ENCODE measurements around the gene TNXB.
"Not testable (repeated sequence)": the region's sequence is repeated elsewhere in the genome, so short reads cannot be mapped to it uniquely, and the experiment has no call there.

TNXB gene

DNA sequence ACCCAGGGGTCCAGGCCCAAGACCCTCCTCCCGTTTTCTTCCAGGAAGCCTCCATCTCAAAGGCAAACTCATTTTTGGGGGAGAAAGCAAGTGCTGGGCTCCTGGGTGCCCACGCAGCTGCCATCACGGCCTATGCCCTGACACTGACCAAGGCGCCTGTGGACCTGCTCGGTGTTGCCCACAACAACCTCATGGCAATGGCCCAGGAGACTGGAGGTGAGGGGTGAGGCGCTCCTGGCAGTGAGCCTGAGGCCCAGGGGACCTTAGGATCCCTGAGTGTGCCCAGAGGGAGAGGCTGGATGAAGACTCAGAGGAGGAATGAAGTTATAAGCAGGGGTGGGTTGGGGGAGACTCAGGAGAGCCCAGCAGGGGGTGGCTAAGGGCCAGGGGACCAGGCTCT lies 112.8 kb downstream of the TNXB start:
- DNase-seq (ENCODE audit: low spot score), result not testable (repeated sequence)

DNA sequence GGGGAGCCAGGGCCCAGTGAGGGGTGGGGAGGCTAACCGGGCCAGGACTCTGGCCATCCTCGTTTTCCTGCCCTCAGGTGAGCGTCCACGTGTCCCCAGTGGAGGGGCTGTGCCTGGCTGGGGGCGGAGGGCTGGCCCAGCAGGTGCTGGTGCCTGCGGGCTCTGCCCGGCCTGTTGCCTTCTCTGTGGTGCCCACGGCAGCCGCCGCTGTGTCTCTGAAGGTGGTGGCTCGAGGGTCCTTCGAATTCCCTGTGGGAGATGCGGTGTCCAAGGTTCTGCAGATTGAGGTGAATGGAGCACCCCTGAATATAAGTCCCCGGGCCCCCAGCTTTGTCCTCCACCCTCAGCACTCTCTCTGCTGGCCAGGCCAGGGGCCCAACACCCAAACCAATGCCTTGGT lies 114.7 kb downstream of the TNXB start:
- not testable (repeated sequence) for DNase-seq (ENCODE audit: low spot score)
